Natural killer cell treated with Interleukin-12 subunit alpha and Interleukin-12 subunit beta and Interleukin-15 and Interleukin-18, amount 100 ng/mL, for 72 hours (primary cell): ENCODE data around the gene PTPRN2. TPM values are rescaled to one million over a fixed set of nuclear protein-coding genes. Genes with fewer than 3 reads are reported as not detected.
A peak's percentile ranks its signal among the peaks of the same experiment; 100 is the strongest.

Experiments used
- ATAC-seq, 2 donors: fragments of 150-1000 bp; cut with Tn5 transposase in 1 of 2; sonication (Bioruptor Pico), chemical (Tn5 transposase) in 1 of 2; 2 replicates each; pipeline ENCODE4 v1.10.0; 2021
- DNase-seq: peaks from one replicate; pipeline ENCODE4 v3.0.0; 2022; ENCODE audit warnings: low spot score
- H3K27ac Mint-ChIP-seq, 2 donors: 1 replicate in 1 of 2; 2 replicates in 1 of 2; pipeline ENCODE4 v1.8.0; 2022; ENCODE audit warnings: mixed read lengths in 2 of 2, mild to moderate bottlenecking in 1 of 2, moderate library complexity in 1 of 2
- H3K27me3 Mint-ChIP-seq, 2 donors: 1 replicate in 1 of 2; 2 replicates in 1 of 2; pipeline ENCODE4 v1.8.0; 2022; ENCODE audit warnings: mixed read lengths in 2 of 2
- H3K36me3 Mint-ChIP-seq: one replicate; pipeline ENCODE4 v1.8.0; 2022; ENCODE audit warnings: mixed read lengths
- H3K4me1 Mint-ChIP-seq, 2 donors: 1 replicate in 1 of 2; 2 replicates in 1 of 2; pipeline ENCODE4 v1.8.0; 2022; ENCODE audit warnings: low read depth in 2 of 2, mixed read lengths in 2 of 2, mild to moderate bottlenecking in 1 of 2
- H3K4me3 Mint-ChIP-seq: one replicate; pipeline ENCODE4 v1.8.0; 2022; ENCODE audit warnings: mixed read lengths
- H3K9me3 Mint-ChIP-seq: 2 replicates; pipeline ENCODE4 v1.8.0; 2022; ENCODE audit warnings: mixed read lengths
- total RNA-seq, 2 donors: library from RNA; stranded (reverse); gene quantifications; one replicate each; pipeline ENCODE4 v1.2.3, GENCODE V29; 2022

PTPRN2 gene
- total RNA-seq, 2 donors from 2014 or later: 0.17 to 0.74 TPM

GRCh38 chr7:157500171-157500960 is 1087.3 kb downstream of the PTPRN2 start:
- H3K9me3 Mint-ChIP-seq: no peaks in the 10 kb centered on the region
- ATAC-seq: no peak
- H3K36me3 Mint-ChIP-seq: no peaks in the 10 kb centered on the region
- peaks cover 13 to 21% of the 10 kb centered on the region in 2 donors for H3K27me3 Mint-ChIP-seq
- H3K4me3 Mint-ChIP-seq: no peak overlapping the region
- no peak overlapping the region for H3K27ac Mint-ChIP-seq
- peaks cover 17 to 19% of the 10 kb centered on the region in 2 donors for H3K4me1 Mint-ChIP-seq
- DNase-seq: no peak

GRCh38 chr7:157499835-157500153 is 1087.8 kb downstream of the PTPRN2 start:
- no peaks in the 10 kb centered on the region for H3K9me3 Mint-ChIP-seq
- H3K4me1 Mint-ChIP-seq: peaks cover 22 to 23% of the 10 kb centered on the region in 2 donors
- no peak overlapping the region for H3K27ac Mint-ChIP-seq
- ATAC-seq (no peak), DNase-seq (no peak)
- peaks cover 10 to 17% of the 10 kb centered on the region in 2 donors for H3K27me3 Mint-ChIP-seq
- no peaks in the 10 kb centered on the region for H3K36me3 Mint-ChIP-seq
- H3K4me3 Mint-ChIP-seq: no peak overlapping the region

- Mint-ChIP-seq H3K4me3 (no peak overlapping the region), H3K27ac (no peak overlapping the region), H3K4me1 (peaks cover 22 to 24% of the 10 kb centered on the region in 2 donors), H3K27me3 (peaks cover 10 to 19% of the 10 kb centered on the region in 2 donors), H3K36me3 (no peaks in the 10 kb centered on the region), H3K9me3 (no peaks in the 10 kb centered on the region)
- DNase-seq (no peak), ATAC-seq (no peak)
Measured at GRCh38 chr7:157499121-157499834, 1088.3 kb downstream of the PTPRN2 start.

- no peak for ATAC-seq
- Mint-ChIP-seq H3K27me3 (peaks cover 17 to 26% of the 10 kb centered on the region in 2 donors), H3K4me1 (peaks cover 24 to 28% of the 10 kb centered on the region in 2 donors), H3K4me3 (no peak overlapping the region), H3K36me3 (peaks cover 6% of the 10 kb centered on the region), H3K9me3 (no peaks in the 10 kb centered on the region), H3K27ac (no peak overlapping the region)
- DNase-seq: no peak
Measured at GRCh38 chr7:157498657-157499056, 1089.0 kb downstream of the PTPRN2 start.

GRCh38 chr7:157497744-157498651 is 1089.6 kb downstream of the PTPRN2 start:
- no peak for DNase-seq
- H3K27me3 Mint-ChIP-seq: peaks cover 23 to 32% of the 10 kb centered on the region in 2 donors
- peaks cover 22 to 25% of the 10 kb centered on the region in 2 donors for H3K4me1 Mint-ChIP-seq
- no peak overlapping the region for H3K27ac Mint-ChIP-seq
- no peak for ATAC-seq
- H3K9me3 Mint-ChIP-seq: no peaks in the 10 kb centered on the region
- peaks cover 6% of the 10 kb centered on the region for H3K36me3 Mint-ChIP-seq
- H3K4me3 Mint-ChIP-seq: no peak overlapping the region

GRCh38 chr7:157497367-157497743 is 1090.3 kb downstream of the PTPRN2 start:
- Mint-ChIP-seq H3K27me3 (peaks cover 24 to 39% of the 10 kb centered on the region in 2 donors), H3K36me3 (peaks cover 10% of the 10 kb centered on the region), H3K27ac (no peak overlapping the region), H3K9me3 (peaks cover 2% of the 10 kb centered on the region), H3K4me3 (no peak overlapping the region), H3K4me1 (peaks cover 15 to 21% of the 10 kb centered on the region in 2 donors)
- ATAC-seq (no peak), DNase-seq (no peak)

GRCh38 chr7:157496416-157497275 is 1091.0 kb downstream of the PTPRN2 start:
- no peak for DNase-seq
- Mint-ChIP-seq H3K9me3 (peaks cover 4% of the 10 kb centered on the region), H3K36me3 (peaks cover 13% of the 10 kb centered on the region), H3K27ac (no peak overlapping the region), H3K4me3 (no peak overlapping the region), H3K27me3 (peaks cover 27 to 43% of the 10 kb centered on the region in 2 donors), H3K4me1 (peaks cover 10 to 20% of the 10 kb centered on the region in 2 donors)
- no peak for ATAC-seq

GRCh38 chr7:157495594-157495993 is 1092.0 kb downstream of the PTPRN2 start:
- H3K4me1 Mint-ChIP-seq: peaks cover 18 to 25% of the 10 kb centered on the region in 2 donors
- ATAC-seq (peak in 1 of 2 donors; percentile 63), DNase-seq (no peak)
- peaks cover 18% of the 10 kb centered on the region for H3K36me3 Mint-ChIP-seq
- no peak overlapping the region for H3K4me3 Mint-ChIP-seq
- H3K27ac Mint-ChIP-seq: no peak overlapping the region
- H3K9me3 Mint-ChIP-seq: peaks cover 4% of the 10 kb centered on the region
- peaks cover 27 to 43% of the 10 kb centered on the region in 2 donors for H3K27me3 Mint-ChIP-seq

- H3K27ac Mint-ChIP-seq: peak overlapping the region in 1 of 2 donors; percentile 31
- peaks cover 27 to 43% of the 10 kb centered on the region in 2 donors for H3K27me3 Mint-ChIP-seq
Measured at GRCh38 chr7:157495177-157495553, 1092.5 kb downstream of the PTPRN2 start.

GRCh38 chr7:157494506-157495176 is 1093.0 kb downstream of the PTPRN2 start:
- peaks cover 24 to 29% of the 10 kb centered on the region in 2 donors for H3K4me1 Mint-ChIP-seq
- DNase-seq (no peak), ATAC-seq (no peak)
- H3K27ac Mint-ChIP-seq: peak overlapping the region in 1 of 2 donors; percentile 31
- no peak overlapping the region for H3K4me3 Mint-ChIP-seq
- peaks cover 4% of the 10 kb centered on the region for H3K9me3 Mint-ChIP-seq
- H3K27me3 Mint-ChIP-seq: peaks cover 27 to 40% of the 10 kb centered on the region in 2 donors
- peaks cover 18% of the 10 kb centered on the region for H3K36me3 Mint-ChIP-seq

More at GRCh38 chr7:157495177-157495553, 1092.5 kb downstream of the PTPRN2 start:
- DNase-seq (no peak), ATAC-seq (no peak)
- peaks cover 23 to 29% of the 10 kb centered on the region in 2 donors for H3K4me1 Mint-ChIP-seq
- H3K9me3 Mint-ChIP-seq: peaks cover 4% of the 10 kb centered on the region
- peaks cover 18% of the 10 kb centered on the region for H3K36me3 Mint-ChIP-seq
- no peak overlapping the region for H3K4me3 Mint-ChIP-seq

GRCh38 chr7:157493776-157494175 is 1093.8 kb downstream of the PTPRN2 start:
- H3K27ac Mint-ChIP-seq: peak overlapping the region in 1 of 2 donors; percentile 2
- H3K36me3 Mint-ChIP-seq: peaks cover 18% of the 10 kb centered on the region
- peaks cover 4% of the 10 kb centered on the region for H3K9me3 Mint-ChIP-seq
- peaks cover 24 to 29% of the 10 kb centered on the region in 2 donors for H3K4me1 Mint-ChIP-seq
- ATAC-seq (no peak), DNase-seq (no peak)
- H3K27me3 Mint-ChIP-seq: peaks cover 25 to 36% of the 10 kb centered on the region in 2 donors
- no peak overlapping the region for H3K4me3 Mint-ChIP-seq

GRCh38 chr7:157493017-157493416 is 1094.6 kb downstream of the PTPRN2 start:
- Mint-ChIP-seq H3K27ac (peak overlapping the region in 1 of 2 donors; percentile 2), H3K4me1 (peaks cover 24 to 29% of the 10 kb centered on the region in 2 donors), H3K4me3 (no peak overlapping the region), H3K36me3 (peaks cover 18% of the 10 kb centered on the region), H3K27me3 (peaks cover 20 to 31% of the 10 kb centered on the region in 2 donors), H3K9me3 (peaks cover 4% of the 10 kb centered on the region)
- ATAC-seq: no peak
- no peak for DNase-seq
